Activated T-helper 2 cell treated with anti-CD3 and anti-CD28 coated beads, Interferon-gamma antibody, Interleukin-2, Interleukin-4, amounts not matched to agents 10 μg/mL and 5 μg/mL and 100 μg/mL, durations not matched to agents 14 hours and 24 hours and 36 hours (primary cell): ENCODE data around the gene WIF1. TPM values are rescaled to one million over a fixed set of nuclear protein-coding genes. Genes with fewer than 3 reads are reported as not detected.
A peak's percentile ranks its signal among the peaks of the same experiment; 100 is the strongest.

ENCODE experiments used
- DNase-seq: peaks from one replicate; pipeline ENCODE4 v3.0.0; 2021; ENCODE audit warnings: low spot score
- H3K27ac Mint-ChIP-seq: one replicate; pipeline ENCODE4 v1.8.0; 2021; ENCODE audit warnings: mixed read lengths
- H3K27me3 Mint-ChIP-seq: one replicate; pipeline ENCODE4 v1.8.0; 2021; ENCODE audit warnings: low read depth, mixed read lengths
- H3K36me3 Mint-ChIP-seq: one replicate; pipeline ENCODE4 v1.8.0; 2021; ENCODE audit warnings: low read depth, mixed read lengths
- H3K4me1 Mint-ChIP-seq: one replicate; pipeline ENCODE4 v1.8.0; 2021; ENCODE audit warnings: low read depth, mixed read lengths
- H3K4me3 Mint-ChIP-seq: one replicate; pipeline ENCODE4 v1.8.0; 2021; ENCODE audit warnings: low read depth, mild to moderate bottlenecking, moderate library complexity, mixed read lengths
- H3K9me3 Mint-ChIP-seq: one replicate; pipeline ENCODE4 v1.8.0; 2021; ENCODE audit warnings: mixed read lengths
- intact Hi-C: fragments of 100-400 bp; cut with micrococcal nuclease; formaldehyde crosslinking; loops from one replicate; pipeline ENCODE4 v1.15.1; 2023
- total RNA-seq: library from RNA; stranded (reverse); gene quantifications from 2 replicates; pipeline ENCODE4 v1.2.3, GENCODE V29; 2022

Gene WIF1
- total RNA-seq, 1 donor from 2014 or later = not detected

DNA sequence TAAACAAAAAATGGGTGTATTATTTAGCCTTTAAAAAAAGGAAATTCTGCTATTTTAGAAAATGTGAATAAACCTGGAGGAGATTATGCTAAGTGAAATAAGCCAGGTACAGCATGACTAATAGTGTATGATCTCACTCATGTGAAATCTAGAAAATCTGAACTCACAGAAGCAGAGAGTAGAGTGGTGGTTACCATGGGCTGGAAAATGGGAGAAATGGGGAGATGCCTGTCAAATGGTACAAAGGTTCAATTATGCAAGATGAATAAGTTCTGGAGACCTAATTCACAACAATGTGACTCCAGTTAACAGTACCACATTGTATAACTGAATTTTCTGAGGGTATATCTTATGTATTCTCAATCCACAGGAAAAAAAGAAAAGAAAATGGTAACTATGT, 30.9 kb upstream of the WIF1 start:
- peaks cover 4% of the 10 kb centered on the region for H3K9me3 Mint-ChIP-seq
- peaks cover 36% of the 10 kb centered on the region for H3K27me3 Mint-ChIP-seq
- H3K27ac Mint-ChIP-seq = no peak overlapping the region
- H3K4me3 Mint-ChIP-seq = no peak overlapping the region
- H3K4me1 Mint-ChIP-seq = peaks cover 19% of the 10 kb centered on the region
- no peaks in the 10 kb centered on the region for H3K36me3 Mint-ChIP-seq
- DNase-seq = no peak
- intact Hi-C loops = no loop called here

- Mint-ChIP-seq H3K36me3 (no peaks in the 10 kb centered on the region), H3K4me1 (peaks cover 4% of the 10 kb centered on the region), H3K4me3 (no peak overlapping the region), H3K9me3 (no peaks in the 10 kb centered on the region), H3K27me3 (peaks cover 63% of the 10 kb centered on the region), H3K27ac (no peak overlapping the region)
- DNase-seq = no peak
- intact Hi-C loops = no loop called here
Observed at GRCh38 chr12:65147312-65147905, 26.3 kb upstream of the WIF1 start.

GRCh38 chr12:65140738-65141137, 19.6 kb upstream of the WIF1 start:
- Mint-ChIP-seq H3K9me3 (peaks cover 5% of the 10 kb centered on the region), H3K27ac (no peak overlapping the region), H3K27me3 (peaks cover 53% of the 10 kb centered on the region), H3K36me3 (peaks cover 4% of the 10 kb centered on the region), H3K4me3 (no peak overlapping the region), H3K4me1 (no peaks in the 10 kb centered on the region)
- intact Hi-C loops = no loop called here
- no peak for DNase-seq

DNA sequence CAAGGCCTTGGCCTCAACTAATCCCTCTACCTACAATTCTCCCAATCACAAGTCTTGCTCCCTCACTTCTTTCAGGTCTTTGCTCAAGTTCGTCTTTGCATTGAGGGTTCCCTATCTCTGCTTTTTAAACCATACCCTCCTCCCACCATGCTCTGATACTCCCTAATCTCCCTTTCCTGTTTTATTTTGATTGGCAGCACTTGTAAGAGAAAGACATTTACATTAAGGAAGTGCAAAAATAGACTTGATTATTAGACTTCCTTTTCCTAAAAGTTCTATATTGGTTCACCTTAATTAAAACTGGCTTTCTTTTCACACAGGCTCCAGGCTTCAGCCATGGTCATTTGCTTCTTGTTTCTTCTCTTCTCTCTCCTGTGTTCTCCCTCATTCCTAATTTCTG, 18.3 kb upstream of the WIF1 start:
- no peak overlapping the region for H3K27ac Mint-ChIP-seq
- no peak overlapping the region for H3K4me3 Mint-ChIP-seq
- peaks cover 4% of the 10 kb centered on the region for H3K36me3 Mint-ChIP-seq
- no peaks in the 10 kb centered on the region for H3K4me1 Mint-ChIP-seq
- peaks cover 42% of the 10 kb centered on the region for H3K27me3 Mint-ChIP-seq
- peaks cover 5% of the 10 kb centered on the region for H3K9me3 Mint-ChIP-seq
- intact Hi-C loops = no loop called here
- no peak for DNase-seq

DNA sequence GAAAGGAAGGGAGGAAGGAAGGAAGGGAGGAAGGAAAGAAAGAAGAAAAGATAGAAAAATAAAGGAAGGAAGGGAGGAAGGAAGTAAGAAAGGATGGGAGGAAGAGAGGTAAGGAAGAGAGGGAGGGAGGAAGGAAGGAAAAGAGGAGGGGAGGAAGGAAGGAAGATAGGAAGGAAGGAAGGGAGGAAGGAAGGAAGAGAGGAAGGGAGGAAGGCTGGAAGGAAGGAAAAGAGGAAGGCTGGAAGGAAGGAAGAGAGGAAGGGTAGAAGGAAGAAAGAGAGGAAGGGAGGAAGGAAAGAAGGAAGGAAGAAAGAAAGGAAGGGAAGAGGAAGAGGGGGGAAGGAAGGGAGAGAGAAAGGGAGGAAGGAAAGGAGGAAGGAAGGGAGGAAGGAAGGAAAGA, 12.8 kb upstream of the WIF1 start:
- H3K4me3 Mint-ChIP-seq = no peak overlapping the region
- H3K27ac Mint-ChIP-seq = no peak overlapping the region
- H3K4me1 Mint-ChIP-seq = no peaks in the 10 kb centered on the region
- H3K9me3 Mint-ChIP-seq = peaks cover 5% of the 10 kb centered on the region
- peaks cover 27% of the 10 kb centered on the region for H3K27me3 Mint-ChIP-seq
- peaks cover 4% of the 10 kb centered on the region for H3K36me3 Mint-ChIP-seq
- DNase-seq = no peak
- intact Hi-C loops = no loop called here

DNA sequence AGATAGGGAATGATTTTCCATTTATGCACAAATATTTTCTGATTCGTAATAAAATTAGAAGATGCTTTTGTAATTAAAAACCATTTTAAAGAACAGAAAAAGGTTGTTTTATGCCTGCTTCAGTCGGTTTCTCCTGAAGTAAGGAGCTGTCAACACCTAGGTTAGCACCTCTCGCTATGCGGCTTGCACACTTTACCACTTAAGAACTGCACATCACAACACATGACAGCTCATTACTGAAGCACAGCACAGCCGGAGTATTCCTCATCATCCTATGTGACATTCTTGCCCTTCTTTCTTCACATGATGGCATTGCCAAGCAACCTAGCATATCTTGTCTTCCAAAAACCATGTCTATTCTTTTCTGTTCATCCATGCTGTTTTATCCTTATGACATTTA, 5.4 kb upstream of the WIF1 start:
- no peak for DNase-seq
- Mint-ChIP-seq H3K4me1 (peaks cover 5% of the 10 kb centered on the region), H3K4me3 (no peak overlapping the region), H3K9me3 (no peaks in the 10 kb centered on the region), H3K36me3 (no peaks in the 10 kb centered on the region), H3K27me3 (peaks cover 20% of the 10 kb centered on the region), H3K27ac (no peak overlapping the region)
- intact Hi-C loops = no loop called here

GRCh38 chr12:65125975-65126374, 4.9 kb upstream of the WIF1 start:
- DNase-seq = no peak
- H3K4me3 Mint-ChIP-seq = no peak overlapping the region
- intact Hi-C loops = no loop called here
- no peak overlapping the region for H3K27ac Mint-ChIP-seq
- H3K36me3 Mint-ChIP-seq = no peaks in the 10 kb centered on the region
- peaks cover 19% of the 10 kb centered on the region for H3K27me3 Mint-ChIP-seq
- H3K9me3 Mint-ChIP-seq = no peaks in the 10 kb centered on the region
- H3K4me1 Mint-ChIP-seq = peaks cover 5% of the 10 kb centered on the region

DNA sequence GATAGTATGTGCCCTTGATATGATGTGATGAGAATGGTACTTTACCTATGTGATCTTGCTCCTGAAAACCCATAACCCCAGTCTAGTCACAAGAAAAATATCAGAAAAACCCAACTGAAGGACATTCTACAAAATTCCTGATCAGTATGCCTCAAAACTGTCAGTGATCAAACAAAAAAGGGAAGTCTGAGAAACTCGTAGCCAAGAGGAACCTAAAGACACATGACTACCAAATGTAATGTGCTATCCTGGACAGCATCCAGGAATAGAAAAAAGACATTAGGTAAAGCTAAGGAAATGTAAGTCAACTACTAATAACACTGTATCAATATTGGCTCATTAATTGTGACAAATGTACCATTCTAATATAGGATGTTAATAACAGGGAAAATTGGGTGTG, 4.1 kb upstream of the WIF1 start:
- no peak for DNase-seq
- peaks cover 25% of the 10 kb centered on the region for H3K27me3 Mint-ChIP-seq
- no peak overlapping the region for H3K27ac Mint-ChIP-seq
- H3K9me3 Mint-ChIP-seq = no peaks in the 10 kb centered on the region
- H3K36me3 Mint-ChIP-seq = no peaks in the 10 kb centered on the region
- H3K4me1 Mint-ChIP-seq = peaks cover 5% of the 10 kb centered on the region
- intact Hi-C loops = no loop called here
- no peak overlapping the region for H3K4me3 Mint-ChIP-seq

GRCh38 chr12:65123435-65124063, 2.4 kb upstream of the WIF1 start:
- no peaks in the 10 kb centered on the region for H3K36me3 Mint-ChIP-seq
- DNase-seq = no peak
- H3K27ac Mint-ChIP-seq = no peak overlapping the region
- intact Hi-C loops = loop anchor here (1.0 to 5.0 kb wide), 3 partner anchors 109 to 327 kb away; no protein-coding TSS in a partner anchor
- H3K4me1 Mint-ChIP-seq = peaks cover 5% of the 10 kb centered on the region
- peaks cover 27% of the 10 kb centered on the region for H3K27me3 Mint-ChIP-seq
- no peaks in the 10 kb centered on the region for H3K9me3 Mint-ChIP-seq
- H3K4me3 Mint-ChIP-seq = no peak overlapping the region

- no peak overlapping the region for H3K27ac Mint-ChIP-seq
- H3K4me1 Mint-ChIP-seq = peaks cover 5% of the 10 kb centered on the region
- intact Hi-C loops = loop anchor here (1.0 to 5.0 kb wide), 3 partner anchors 110 to 326 kb away; no protein-coding TSS in a partner anchor
- H3K9me3 Mint-ChIP-seq = no peaks in the 10 kb centered on the region
- no peaks in the 10 kb centered on the region for H3K36me3 Mint-ChIP-seq
- no peak overlapping the region for H3K4me3 Mint-ChIP-seq
- DNase-seq = no peak
- H3K27me3 Mint-ChIP-seq = peaks cover 29% of the 10 kb centered on the region
Observed at GRCh38 chr12:65122703-65123102, 1.6 kb upstream of the WIF1 start.

- H3K4me1 Mint-ChIP-seq = peaks cover 5% of the 10 kb centered on the region
- peak overlapping the region; percentile 37 for H3K4me3 Mint-ChIP-seq
- peaks cover 32% of the 10 kb centered on the region for H3K27me3 Mint-ChIP-seq
- no peaks in the 10 kb centered on the region for H3K9me3 Mint-ChIP-seq
- H3K27ac Mint-ChIP-seq = no peak overlapping the region
- intact Hi-C loops = loop anchor here (5.0 kb wide), 2 partner anchors 110 to 230 kb away; no protein-coding TSS in a partner anchor
- H3K36me3 Mint-ChIP-seq = no peaks in the 10 kb centered on the region
- no peak for DNase-seq
Observed at GRCh38 chr12:65121956-65122469, 908 bp upstream of the WIF1 start.

DNA sequence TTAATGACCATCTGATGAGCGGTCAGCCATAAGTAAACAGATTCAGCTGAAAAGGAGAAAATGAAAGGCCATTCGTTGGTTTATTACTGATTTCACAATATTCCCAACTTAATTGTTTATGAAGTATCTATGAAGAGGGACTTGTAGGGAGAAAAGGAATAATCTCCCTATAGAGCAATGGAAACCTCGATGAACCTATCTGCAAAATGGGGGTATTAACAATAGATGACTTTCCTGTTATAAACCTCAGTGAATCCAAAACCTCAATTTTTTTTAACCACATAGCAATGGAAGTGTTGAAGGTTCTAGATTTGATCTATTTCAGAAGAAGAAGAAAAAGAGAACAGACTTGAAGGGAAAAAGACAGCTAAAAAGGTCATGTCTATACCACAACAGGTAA, 2.0 kb downstream of the WIF1 start:
- Mint-ChIP-seq H3K4me3 (no peak overlapping the region), H3K27me3 (peaks cover 37% of the 10 kb centered on the region), H3K4me1 (peaks cover 5% of the 10 kb centered on the region), H3K36me3 (no peaks in the 10 kb centered on the region), H3K9me3 (no peaks in the 10 kb centered on the region), H3K27ac (no peak overlapping the region)
- no peak for DNase-seq
- intact Hi-C loops = no loop called here

GRCh38 chr12:65113621-65114035, 7.5 kb downstream of the WIF1 start:
- no peak overlapping the region for H3K4me3 Mint-ChIP-seq
- H3K36me3 Mint-ChIP-seq = no peaks in the 10 kb centered on the region
- no peaks in the 10 kb centered on the region for H3K9me3 Mint-ChIP-seq
- H3K27ac Mint-ChIP-seq = no peak overlapping the region
- no peaks in the 10 kb centered on the region for H3K4me1 Mint-ChIP-seq
- DNase-seq = no peak
- peaks cover 38% of the 10 kb centered on the region for H3K27me3 Mint-ChIP-seq
- intact Hi-C loops = no loop called here
